HCT116 (cell line): ENCODE measurements around the gene LTB4R. TPM values are rescaled to one million over a fixed set of nuclear protein-coding genes. Genes with fewer than 3 reads are reported as not detected.

Source experiments
- ATAC-seq: fragments of 200-7000 bp; cut with Tn5 transposase; 2 replicates; pipeline ENCODE4 v1.9.1; 2020; ENCODE audit warnings: mild to moderate bottlenecking, moderate library complexity
- BruUV-seq: library from RNA; stranded (reverse); fragments of 400-500 nt; replicated peaks from 2 replicates; lab custom pipeline; 2021; lab: Mats Ljungman, UMichigan
- CTCF ChIA-PET: fragments of 300-600 bp; sonication (Branson Sonifier 250); formaldehyde crosslinking; loops from one replicate; lab custom pipeline; 2021; ENCODE audit warnings: antibody characterized with exemption; lab: Charles Lee
- POLR2A ChIA-PET: fragments of 300-600, 350-600 bp; sonication (Branson Sonifier 250); formaldehyde crosslinking; loops from one replicate; lab custom pipeline; 2021; ENCODE audit warnings: antibody characterized with exemption; lab: Charles Lee
- RAD21 ChIA-PET, 2 experiments: fragments of 300-600 bp; sonication (Branson Sonifier 250); formaldehyde crosslinking; loops; one replicate each; lab custom pipeline; 2023; ENCODE audit warnings: low total read pairs in 2 of 2; ENCODE audit not compliant: uncharacterized antibody in 2 of 2, unreplicated experiment in 2 of 2, low non-redundant PET in 1 of 2; lab: Charles Lee
- DNase-seq: peaks from one replicate; pipeline ENCODE4 v3.0.0-alpha.2; 2010; ENCODE audit warnings: low read depth, low spot score
- H2AFZ ChIP-seq: fragments of 200-600 bp; shearing (Covaris generic), sonication (generic); 2 replicates; pipeline ENCODE4 v1.6.1; 2017; ENCODE audit warnings: low read depth, mixed run types, mixed read lengths, antibody characterized with exemption, low read length; ENCODE audit not compliant: poor library complexity, severe bottlenecking
- H3K27ac ChIP-seq: 2 replicates; pipeline ENCODE4 v1.5.1; 2012; ENCODE audit warnings: low read depth, low read length
- H3K27me3 ChIP-seq: fragments of 200-600 bp; sonication (generic); 2 replicates; pipeline ENCODE4 v1.6.1; 2016; ENCODE audit warnings: mixed run types, low read length, mixed read lengths; ENCODE audit not compliant: insufficient read depth
- H3K36me3 ChIP-seq, 2 experiments: fragments of 200-500 bp in 1 of 2; fragments of 200-600 bp in 1 of 2; sonication (Bioruptor generic) in 1 of 2; sonication (generic) in 1 of 2; 2 replicates each; pipeline versions ENCODE4 v1.5.1 to v1.6.1; 2014 to 2016; ENCODE audit warnings: low read length in 2 of 2, inconsistent platforms in 1 of 2, mixed read lengths in 1 of 2, mixed run types in 1 of 2; ENCODE audit not compliant: insufficient read depth in 2 of 2, control insufficient read depth in 1 of 2
- H3K4me1 ChIP-seq, 2 experiments: fragments of 200-600 bp in 1 of 2; sonication (generic) in 1 of 2; 2 replicates each; pipeline versions ENCODE4 v1.5.1 to v1.6.1; 2012 to 2017; ENCODE audit warnings: low read length in 2 of 2, inconsistent platforms in 1 of 2, mild to moderate bottlenecking in 1 of 2, mixed read lengths in 1 of 2, mixed run types in 1 of 2, moderate library complexity in 1 of 2; ENCODE audit not compliant: insufficient read depth in 2 of 2, control insufficient read depth in 1 of 2
- H3K4me2 ChIP-seq: fragments of 200-600 bp; sonication (generic); 2 replicates; pipeline ENCODE4 v1.6.1; 2017; ENCODE audit warnings: mixed run types, low read length, mixed read lengths
- H3K4me3 ChIP-seq, 2 experiments: fragments of 200-600 bp in 1 of 2; sonication (generic) in 1 of 2; replicated peaks in 1 of 2; 2 replicates each; pipeline ENCODE4 v1.5.1; 2011 to 2016; ENCODE audit warnings: low read length in 2 of 2, control low read depth in 1 of 2, low read depth in 1 of 2, mild to moderate bottlenecking in 1 of 2, mixed read lengths in 1 of 2, mixed run types in 1 of 2
- H3K79me2 ChIP-seq: fragments of 200-600 bp; sonication (generic); 2 replicates; pipeline ENCODE4 v1.6.1; 2017; ENCODE audit warnings: mild to moderate bottlenecking, mixed run types, low read length, moderate library complexity, mixed read lengths; ENCODE audit not compliant: insufficient read depth
- H3K9ac ChIP-seq: fragments of 200-600 bp; sonication (generic); 2 replicates; pipeline ENCODE4 v1.6.1; 2016; ENCODE audit warnings: low read length, mixed read lengths
- H3K9me2 ChIP-seq: fragments of 200-600 bp; sonication (generic), shearing (Covaris generic); 2 replicates; pipeline ENCODE4 v1.6.1; 2017; ENCODE audit warnings: mixed run types, mild to moderate bottlenecking, moderate library complexity; ENCODE audit not compliant: insufficient read depth
- H3K9me3 ChIP-seq, 2 experiments: fragments of 200-500 bp in 1 of 2; fragments of 200-600 bp in 1 of 2; sonication (Bioruptor generic) in 1 of 2; sonication (generic) in 1 of 2; 2 replicates each; pipeline ENCODE4 v1.6.1; 2014 to 2017; ENCODE audit warnings: low read length in 2 of 2, mixed read lengths in 2 of 2, inconsistent platforms in 1 of 2, low read depth in 1 of 2, mild to moderate bottlenecking in 1 of 2, mixed run types in 1 of 2, moderate library complexity in 1 of 2; ENCODE audit not compliant: control insufficient read depth in 1 of 2, insufficient read depth in 1 of 2
- H4K20me1 ChIP-seq: fragments of 200-600 bp; sonication (generic), shearing (Covaris generic); 2 replicates; pipeline ENCODE4 v1.6.1; 2017; ENCODE audit warnings: mixed run types, mild to moderate bottlenecking, moderate library complexity; ENCODE audit not compliant: insufficient read depth
- CBX3 ChIP-seq: IDR thresholded peaks from 2 replicates; pipeline ENCODE4 v1.6.1; 2012; ENCODE audit warnings: low read depth
- CEBPB ChIP-seq: IDR thresholded peaks from 2 replicates; pipeline ENCODE4 v1.6.1; 2012; ENCODE audit warnings: low read depth
- ELF1 ChIP-seq: IDR thresholded peaks from 2 replicates; pipeline ENCODE4 v1.6.1; 2012; ENCODE audit warnings: low read depth, borderline replicate concordance
- EZH2 ChIP-seq: fragments of 200-600 bp; sonication (generic); IDR thresholded peaks from 2 replicates; pipeline ENCODE4 v1.6.1; 2017; ENCODE audit warnings: antibody characterized with exemption, mixed run types
- EZH2phosphoT487 ChIP-seq: fragments of 200-600 bp; IDR thresholded peaks from 2 replicates; pipeline ENCODE4 v1.6.1; 2018; ENCODE audit warnings: antibody characterized with exemption, borderline replicate concordance
- FOSL1 ChIP-seq: IDR thresholded peaks from 2 replicates; pipeline ENCODE4 v1.6.1; 2012; ENCODE audit warnings: low read depth
- JUND ChIP-seq: IDR thresholded peaks from 2 replicates; pipeline ENCODE4 v1.6.1; 2012
- POLR2A ChIP-seq: IDR thresholded peaks from 2 replicates; pipeline ENCODE4 v1.7.0; 2011; ENCODE audit warnings: borderline replicate concordance; ENCODE audit not compliant: insufficient read depth, insufficient read length; ENCODE audit errors: extremely low read depth
- SIN3A ChIP-seq: IDR thresholded peaks from 2 replicates; pipeline ENCODE4 v1.6.1; 2012; ENCODE audit warnings: low read depth
- SP1 ChIP-seq: IDR thresholded peaks from 2 replicates; pipeline ENCODE4 v1.6.1; 2012; ENCODE audit warnings: low read depth
- TCF7L2 ChIP-seq: IDR thresholded peaks from 2 replicates; pipeline ENCODE4 v1.7.0; 2011; ENCODE audit warnings: borderline replicate concordance, inconsistent platforms; ENCODE audit not compliant: insufficient read depth, insufficient read length; ENCODE audit errors: extremely low read depth
- YY1 ChIP-seq: IDR thresholded peaks from 2 replicates; pipeline ENCODE4 v1.6.1; 2011; ENCODE audit warnings: low read length, low read depth, moderate library complexity, mild to moderate bottlenecking; ENCODE audit not compliant: insufficient replicate concordance; ENCODE audit errors: extremely low read depth
- ZBTB33 ChIP-seq: IDR thresholded peaks from 2 replicates; pipeline ENCODE4 v1.6.1; 2011; ENCODE audit warnings: mild to moderate bottlenecking, low read length, moderate library complexity; ENCODE audit not compliant: insufficient replicate concordance; ENCODE audit errors: extremely low read depth
- intact Hi-C: fragments of 100-400 bp; cut with micrococcal nuclease; formaldehyde crosslinking; loops from 2 replicates; pipeline ENCODE4 v1.10.0; 2022
- total RNA-seq: library from RNA; stranded (reverse); gene quantifications from one replicate; pipeline ENCODE4 v1.2.1, GENCODE V29; 2021; ENCODE audit not compliant: unreplicated experiment
- TF ChIP-seq, protein P1 (sequence below): IDR thresholded peaks from 2 replicates; pipeline ENCODE4 v1.6.1; 2012

Gene LTB4R
- total RNA-seq, 1 experiment from 2014 or later: 14.8 TPM

DNA sequence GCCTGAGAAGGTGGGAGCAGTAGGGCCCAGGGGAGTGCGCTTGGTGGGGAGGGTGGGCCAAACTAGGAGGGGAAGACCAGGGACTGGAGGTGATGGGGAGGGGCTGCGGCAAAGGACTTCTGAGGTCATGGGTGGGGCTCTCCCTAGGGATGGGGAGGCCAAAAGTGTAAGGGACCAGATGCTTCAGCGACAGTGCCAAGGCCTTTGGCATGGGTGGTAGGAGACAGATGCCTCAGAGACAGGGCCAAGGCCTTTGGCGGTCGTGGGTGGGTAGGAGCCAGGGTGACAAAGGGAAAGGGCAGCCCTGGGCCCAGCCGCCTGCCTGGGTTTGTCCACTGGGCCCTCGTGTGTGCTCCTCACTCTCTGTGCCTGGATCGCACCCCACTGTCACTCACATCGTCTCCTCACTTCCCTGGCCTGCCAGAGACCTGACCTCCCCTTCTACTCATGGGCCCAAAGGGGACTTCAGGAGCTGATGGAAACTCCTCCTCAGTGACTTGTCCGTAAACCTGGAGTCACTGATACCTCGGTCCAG, 26.7 kb upstream of the LTB4R start:
- Histone ChIP-seq H2AFZ (no peak overlapping the region), H3K9ac (no peak overlapping the region), H3K27me3 (no peaks in the 10 kb centered on the region), H3K9me3 (no peaks in the 10 kb centered on the region), H3K9me2 (no peaks in the 10 kb centered on the region), H3K79me2 (no peaks in the 10 kb centered on the region), H3K36me3 (peaks cover 0 to 3% of the 10 kb centered on the region in 2 experiments; a peak in 1 of 4 replicates), H3K4me1 (no peaks in the 10 kb centered on the region), H3K4me2 (no peak overlapping the region), H3K4me3 (no peak overlapping the region), H3K27ac (no peak overlapping the region), H4K20me1 (no peaks in the 10 kb centered on the region)
- CTCF ChIA-PET: no interaction called here
- RAD21 ChIA-PET: no interaction called here
- TF ChIP-seq JUND: no peak
- TF ChIP-seq YY1: no peak
- no peak for TF ChIP-seq FOSL1
- TF ChIP-seq SP1: no peak
- TF ChIP-seq TCF7L2: no peak
- no peak for TF ChIP-seq ELF1
- TF ChIP-seq CBX3: no peak
- TF ChIP-seq SIN3A: no peak
- TF ChIP-seq, protein P1, sequence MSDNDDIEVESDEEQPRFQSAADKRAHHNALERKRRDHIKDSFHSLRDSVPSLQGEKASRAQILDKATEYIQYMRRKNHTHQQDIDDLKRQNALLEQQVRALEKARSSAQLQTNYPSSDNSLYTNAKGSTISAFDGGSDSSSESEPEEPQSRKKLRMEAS: no peak
- no peak for TF ChIP-seq EZH2phosphoT487
- TF ChIP-seq CEBPB: no peak
- no peak for TF ChIP-seq EZH2
- no peak for TF ChIP-seq ZBTB33
- no peak for TF ChIP-seq POLR2A
- ATAC-seq (no peak), DNase-seq (no peak)
- no TSS peak for BruUV-seq
- intact Hi-C loops: no loop called here
- POLR2A ChIA-PET: no interaction called here
